ENCODE data around the gene PNPLA1. TPM values are rescaled to one million over a fixed set of nuclear protein-coding genes. Genes with fewer than 3 reads are reported as not detected.

The PNPLA1 gene
- not detected in 2 replicates for polyA plus RNA-seq (2014; cell fraction: cytosol; rRNA removed)
- polyA plus RNA-seq (2014; cell fraction: nucleus; rRNA removed): not detected in 2 replicates

- DNase-seq (ENCODE audit: low spot score): no peak
Observed at GRCh38 chr6:36269834-36270705, at the start of gene PNPLA1. Gene PNPLA1 (plus strand): TSS chr6:36270060. CDS start chr6:36270460, 400 bp downstream.

- no peak for DNase-seq (ENCODE audit: low spot score)
Observed at GRCh38 chr6:36220226-36220625, 49.6 kb upstream of the PNPLA1 start.

DNA sequence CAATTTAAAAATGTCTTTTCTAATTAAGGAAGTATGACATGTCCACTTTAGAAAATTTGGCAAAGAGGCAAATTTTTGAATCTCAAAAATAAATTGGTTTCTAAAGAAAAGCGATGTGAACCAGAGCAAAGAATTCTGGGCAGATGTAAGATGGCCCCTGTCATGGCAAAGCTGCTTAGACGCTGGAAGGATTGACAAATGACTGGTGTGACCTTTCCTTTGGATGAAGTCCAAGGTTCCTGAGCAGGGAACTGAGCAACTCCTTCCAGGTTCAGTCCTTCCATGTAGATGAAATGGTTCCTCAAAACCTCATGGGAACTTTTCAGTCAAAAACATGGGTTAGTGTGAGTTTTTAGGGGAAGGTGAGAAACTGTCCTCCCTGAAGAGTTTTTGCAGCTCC, 48.2 kb upstream of the PNPLA1 start:
- DNase-seq (ENCODE audit: low spot score): no peak

DNA sequence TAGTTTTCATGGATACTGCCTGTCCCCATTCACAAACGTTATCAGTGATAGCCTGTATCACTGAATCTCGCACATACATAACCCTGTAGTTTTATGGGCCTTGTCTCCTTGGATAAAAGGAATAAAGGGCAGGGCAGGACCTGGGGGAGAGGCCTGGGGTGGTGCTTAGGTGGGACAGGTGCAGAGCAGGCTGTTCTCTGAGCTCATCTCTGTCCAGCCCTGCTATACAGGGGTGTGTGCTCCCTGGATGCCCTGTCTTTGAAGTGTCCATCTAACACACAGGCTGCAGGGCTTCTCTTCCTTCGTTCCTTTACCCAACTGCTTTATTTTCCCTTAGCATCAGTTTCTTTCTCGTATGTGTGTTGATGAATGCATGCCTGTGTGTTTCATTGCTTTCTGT, 46.9 kb upstream of the PNPLA1 start:
- DNase-seq (ENCODE audit: low spot score): no peak

- no peak for DNase-seq (ENCODE audit: low spot score)
Observed at GRCh38 chr6:36223706-36224105, 46.2 kb upstream of the PNPLA1 start.

- DNase-seq (ENCODE audit: low spot score): no peak
Observed at GRCh38 chr6:36224918-36225461, 44.9 kb upstream of the PNPLA1 start.

DNA sequence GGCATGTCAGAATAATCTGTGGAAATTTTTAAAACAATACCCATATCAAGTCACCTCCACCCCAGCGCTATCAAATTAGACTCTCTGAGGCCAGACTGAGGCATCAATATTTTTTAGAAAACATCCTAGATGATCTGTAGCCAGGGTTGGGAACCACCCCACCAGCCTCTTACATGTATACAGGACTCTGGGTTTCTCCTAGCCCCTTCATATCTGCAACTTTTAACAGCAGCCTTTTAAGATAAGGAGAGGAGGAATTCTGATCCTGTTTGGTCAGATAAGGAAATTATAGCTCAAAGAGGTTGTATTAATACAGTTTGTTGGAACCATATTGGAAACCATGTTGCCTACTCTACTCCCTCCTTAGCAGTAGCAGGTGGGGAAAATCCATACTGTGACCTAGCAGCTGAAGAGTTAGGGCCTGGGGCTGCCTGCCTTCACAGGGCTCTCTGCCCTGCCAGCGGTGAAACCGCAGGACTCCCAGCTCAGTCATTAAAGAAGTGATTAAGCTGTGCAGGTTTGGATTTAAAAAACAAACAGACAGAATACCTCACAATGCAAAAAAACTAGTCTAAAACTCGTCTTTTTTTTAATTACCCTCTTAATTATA, 43.3 kb upstream of the PNPLA1 start:
- no peak for DNase-seq (ENCODE audit: low spot score)

DNA sequence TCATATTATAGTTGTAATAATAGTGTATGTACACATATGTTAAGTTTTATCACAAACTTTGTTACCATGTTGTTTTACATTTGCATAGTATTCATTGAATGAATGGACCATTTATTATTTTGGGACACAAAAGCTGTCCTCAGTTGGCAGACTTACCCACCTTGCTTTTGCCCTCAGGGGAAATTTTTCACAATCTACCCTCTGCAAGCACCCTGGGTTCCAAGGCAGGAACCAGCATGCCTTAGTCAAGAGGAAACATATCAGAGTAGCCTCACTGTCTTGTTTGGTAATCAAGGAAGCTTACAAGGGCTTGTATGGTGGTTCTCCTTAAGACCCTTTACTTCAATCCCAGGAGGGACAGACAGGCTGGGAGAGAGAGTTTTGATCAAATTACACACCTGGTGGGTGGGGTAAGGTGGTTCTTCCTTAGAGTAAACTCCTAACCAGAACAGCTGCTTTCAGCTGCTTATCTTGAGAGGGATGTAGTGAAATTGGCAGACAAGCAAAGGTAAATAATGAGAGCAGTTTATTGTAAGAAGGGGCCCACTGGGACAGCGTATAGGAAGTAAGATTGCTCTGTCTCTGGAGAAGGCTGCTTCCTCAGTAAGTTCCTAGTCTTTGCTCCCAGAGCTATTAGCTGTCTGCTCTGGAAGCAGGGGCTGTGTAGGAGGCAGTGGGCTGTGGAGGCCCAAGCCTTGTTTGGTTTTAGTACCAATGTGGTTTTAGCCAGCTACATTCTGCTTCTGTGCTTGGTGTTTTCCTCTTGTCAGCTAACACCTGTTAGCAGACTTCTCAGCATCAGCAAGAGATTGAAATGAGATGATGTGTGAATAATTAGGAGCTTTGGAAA, 42.3 kb upstream of the PNPLA1 start:
- DNase-seq (ENCODE audit: low spot score): no peak

- no peak for DNase-seq (ENCODE audit: low spot score)
Observed at GRCh38 chr6:36229223-36229622, 40.6 kb upstream of the PNPLA1 start.

DNA sequence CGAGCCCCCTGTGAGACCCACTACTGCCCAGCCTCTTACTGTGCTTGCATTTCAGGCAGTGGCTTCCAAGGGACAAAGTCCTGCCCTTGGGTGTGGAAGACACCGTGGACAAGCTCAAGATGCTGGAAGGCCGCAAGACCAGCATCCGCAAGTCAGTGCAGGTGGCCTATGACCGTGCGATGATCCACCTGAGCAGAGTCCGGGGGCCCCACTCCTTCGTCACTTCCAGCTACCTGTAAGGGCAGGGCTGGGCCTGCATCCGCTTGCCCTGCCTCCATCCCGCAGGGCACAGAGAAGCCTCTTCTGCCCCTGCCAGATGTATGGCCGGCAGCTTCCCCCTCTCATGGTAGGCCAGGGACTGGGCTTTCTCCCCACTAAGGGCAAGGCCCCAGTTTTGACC, 39.5 kb upstream of the PNPLA1 start:
- DNase-seq (ENCODE audit: low spot score): no peak

- no peak for DNase-seq (ENCODE audit: low spot score)
Observed at GRCh38 chr6:36232172-36232571, 37.7 kb upstream of the PNPLA1 start.

DNA sequence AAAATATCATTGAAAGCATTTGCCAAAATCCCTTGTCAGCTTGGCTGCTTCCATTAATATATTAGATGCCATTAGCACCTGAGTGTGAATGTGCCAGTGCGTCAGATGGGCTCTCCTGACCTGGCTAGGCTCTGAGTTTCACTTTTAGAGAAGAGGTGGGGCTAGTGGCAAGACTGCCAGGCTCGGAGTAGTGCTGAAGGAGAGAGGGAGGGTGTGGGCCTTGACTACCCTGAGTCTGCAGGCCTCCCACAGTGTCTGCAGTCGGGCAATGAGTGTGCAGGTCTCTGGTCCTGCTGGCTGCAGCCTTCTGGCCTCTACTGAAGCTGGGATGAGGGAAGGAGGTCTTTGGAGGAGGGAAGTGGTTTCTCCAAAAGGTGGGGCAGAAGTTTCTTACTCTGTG, 34.6 kb upstream of the PNPLA1 start:
- DNase-seq (ENCODE audit: low spot score): no peak

DNA sequence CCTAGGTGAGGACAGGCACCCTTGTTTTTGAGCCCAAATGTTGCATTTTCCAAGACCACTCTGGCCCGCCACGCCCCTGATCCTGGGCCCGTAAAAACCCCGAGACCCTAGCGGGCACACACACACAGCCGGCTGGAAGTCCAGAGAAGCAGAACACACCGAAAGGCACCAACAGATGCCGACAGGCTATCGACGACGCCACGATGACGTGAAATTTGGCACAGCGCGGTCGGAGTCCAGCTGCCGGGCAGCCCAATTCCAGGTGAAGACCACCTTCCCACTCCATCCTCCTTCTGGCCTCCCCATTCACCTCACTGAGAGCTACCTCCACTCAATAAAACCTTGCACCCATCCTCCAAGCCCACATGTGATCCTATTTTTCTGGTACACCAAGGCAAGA, 34.0 kb upstream of the PNPLA1 start:
- DNase-seq (ENCODE audit: low spot score): no peak

GRCh38 chr6:36239774-36240173, 30.1 kb upstream of the PNPLA1 start:
- no peak for DNase-seq (ENCODE audit: low spot score)

DNA sequence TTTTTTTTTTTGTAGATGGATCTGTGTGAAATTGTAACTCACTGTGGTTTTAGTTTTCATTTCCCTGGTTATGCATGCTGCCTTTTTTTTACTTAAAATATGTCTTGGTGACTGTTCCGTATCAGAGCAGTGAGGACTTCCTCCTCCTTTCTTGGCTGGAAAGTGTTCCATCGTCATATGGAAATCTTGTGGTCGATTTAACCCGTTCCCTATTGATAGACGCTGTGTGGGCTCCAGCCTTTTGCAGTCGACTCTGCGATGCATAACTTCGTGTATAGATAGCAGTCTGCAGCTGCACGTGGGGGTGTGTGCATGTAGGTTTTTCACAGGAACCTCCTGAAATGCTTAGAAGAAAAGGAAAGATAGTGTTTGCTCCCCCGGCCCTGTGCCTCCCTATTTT, 28.1 kb upstream of the PNPLA1 start:
- no peak for DNase-seq (ENCODE audit: low spot score)

- no peak for DNase-seq (ENCODE audit: low spot score)
Observed at GRCh38 chr6:36242161-36242560, 27.7 kb upstream of the PNPLA1 start.

GRCh38 chr6:36242626-36243025, 27.2 kb upstream of the PNPLA1 start:
- no peak for DNase-seq (ENCODE audit: low spot score)

GRCh38 chr6:36243562-36244212, 26.2 kb upstream of the PNPLA1 start:
- DNase-seq (ENCODE audit: low spot score): no peak

- peak; percentile 80 for DNase-seq (ENCODE audit: low spot score)
Observed at GRCh38 chr6:36244641-36245280, 25.1 kb upstream of the PNPLA1 start.

DNA sequence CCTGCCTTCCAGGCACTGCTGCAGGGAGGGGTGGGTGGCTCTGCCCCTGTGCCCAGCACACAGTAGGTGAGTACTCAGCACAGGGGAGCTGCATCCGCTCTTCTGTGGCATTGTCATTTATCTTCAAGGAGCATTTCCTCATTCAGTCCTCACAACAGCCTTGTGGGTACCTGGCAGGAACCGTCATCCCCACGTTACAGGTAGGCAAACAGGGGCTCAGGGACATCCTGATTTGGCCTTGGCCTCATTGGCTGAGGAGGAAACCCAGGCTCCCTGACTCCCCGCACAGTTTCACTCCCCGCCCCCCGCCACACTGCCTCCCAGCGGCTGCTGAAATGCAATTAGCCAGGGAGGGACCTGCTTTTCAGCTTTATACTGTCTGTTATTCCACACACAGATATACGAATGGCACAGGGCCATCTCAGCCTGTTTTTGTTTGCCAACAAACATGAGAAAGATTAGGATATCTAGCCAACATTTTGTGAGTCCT, 24.2 kb upstream of the PNPLA1 start:
- DNase-seq (ENCODE audit: low spot score): no peak

Measured in SK-N-DZ (cell line).